ENCODE results near the gene RBM25. TPM values are rescaled to one million over a fixed set of nuclear protein-coding genes. Genes with fewer than 3 reads are reported as not detected.

Gene RBM25
- total RNA-seq, 1 donor from 2014 or later, result 155 TPM

- no peaks in the 10 kb centered on the region for H3K4me1 Mint-ChIP-seq
- H3K27ac Mint-ChIP-seq, result peak overlapping the region; percentile 36
- no peak overlapping the region for H3K4me3 Mint-ChIP-seq
- no peak for TF ChIP-seq CTCF (IDR thresholded peaks at IDR 0.05; ENCODE audit: unreplicated experiment)
- no peak for DNase-seq (ENCODE audit: low spot score in 2 of 2, unreplicated experiment in 2 of 2)
- no peaks in the 10 kb centered on the region for H3K9me3 Mint-ChIP-seq
- peaks cover 33% of the 10 kb centered on the region for H3K36me3 Mint-ChIP-seq
- H3K27me3 Mint-ChIP-seq (ENCODE audit: low read depth), result no peaks in the 10 kb centered on the region
Observed at GRCh38 chr14:73172500-73172899, 114.2 kb downstream of the RBM25 start.

- DNase-seq (ENCODE audit: low spot score in 2 of 2, unreplicated experiment in 2 of 2), result no peak
- H3K4me3 Mint-ChIP-seq, result no peak overlapping the region
- peaks cover 35% of the 10 kb centered on the region for H3K36me3 Mint-ChIP-seq
- no peaks in the 10 kb centered on the region for H3K4me1 Mint-ChIP-seq
- TF ChIP-seq CTCF (IDR thresholded peaks at IDR 0.05; ENCODE audit: unreplicated experiment), result peak; percentile 45
- no peaks in the 10 kb centered on the region for H3K27me3 Mint-ChIP-seq (ENCODE audit: low read depth)
- H3K27ac Mint-ChIP-seq, result no peak overlapping the region
- no peaks in the 10 kb centered on the region for H3K9me3 Mint-ChIP-seq
Observed at GRCh38 chr14:73173092-73173735, 114.9 kb downstream of the RBM25 start.

Other genes starting within 250 kb of the RBM25 start
- gene DPF3, start 164.4 kb upstream of the RBM25 start, total RNA-seq, result 1.3 to 2.7 TPM (median 2.5 TPM) in 3 replicates
- 21.4 to 23.2 TPM (median 22.5 TPM) in 3 replicates for gene DCAF4, start 132.1 kb upstream of the RBM25 start, total RNA-seq
- 18.3 to 23.1 TPM (median 21.4 TPM) in 3 replicates for gene ZFYVE1, start 31.4 kb upstream of the RBM25 start, total RNA-seq
- 56.6 to 60.9 TPM (median 59.9 TPM) in 3 replicates for gene PSEN1, start 78.0 kb downstream of the RBM25 start, total RNA-seq
- gene PAPLN, start 179.0 kb downstream of the RBM25 start, total RNA-seq, result 10.6 to 10.9 TPM (median 10.6 TPM) in 3 replicates